DMS 273 (cell line): Measurements from ENCODE around the gene FOXO1.

ENCODE experiments used
- DNase-seq: peaks from one replicate; lab custom pipeline; 2025; ENCODE audit not compliant: unreplicated experiment; lab: John Stamatoyannopoulos, UW

The FOXO1 gene

DNA sequence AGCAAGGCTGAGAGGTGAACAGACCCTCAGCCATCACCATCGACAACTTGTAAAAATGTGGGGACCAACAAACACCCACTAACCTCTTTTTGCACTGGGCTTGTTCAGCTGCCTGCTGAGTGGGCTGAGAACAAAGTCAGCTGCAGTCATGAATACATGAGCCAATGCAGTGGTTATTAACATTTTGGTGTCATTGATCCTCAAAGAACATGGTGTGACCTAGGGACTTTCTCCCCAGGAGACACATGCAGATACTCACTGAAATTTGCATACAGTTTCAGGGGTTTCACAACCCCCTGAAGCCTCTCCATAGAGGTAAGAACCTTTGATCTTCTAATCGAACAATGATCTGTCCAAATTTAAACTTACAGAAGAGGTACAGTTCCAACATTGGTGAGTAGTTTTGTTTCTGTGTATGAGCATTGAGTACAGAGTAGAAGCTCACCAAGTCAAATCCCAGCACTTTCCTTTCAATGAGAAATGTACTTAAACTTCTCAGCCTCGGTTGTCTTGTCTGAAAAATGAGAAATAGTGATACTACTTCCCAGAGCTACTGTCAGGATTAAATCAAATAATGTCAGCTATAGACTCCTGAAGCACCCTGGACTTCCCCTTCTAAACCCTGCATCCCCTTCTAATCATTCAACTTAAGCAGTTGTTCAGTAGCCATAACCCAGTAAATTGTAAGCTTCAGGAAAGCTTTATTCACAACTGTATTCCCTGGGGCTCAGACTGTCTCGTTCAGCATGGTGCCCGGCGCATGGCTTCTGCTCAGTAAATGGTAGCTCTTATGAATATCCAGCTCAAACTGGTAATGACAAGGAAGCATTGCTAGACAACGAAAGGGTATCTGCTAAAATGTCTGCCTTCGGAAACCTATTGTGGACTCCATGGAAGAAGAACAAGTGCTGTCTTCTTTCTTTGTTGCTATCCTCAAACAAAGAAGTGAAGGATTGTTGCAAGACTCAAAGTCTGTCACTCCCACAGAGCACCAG is 148.7 kb downstream of the FOXO1 start:
- no peak for DNase-seq

DNA sequence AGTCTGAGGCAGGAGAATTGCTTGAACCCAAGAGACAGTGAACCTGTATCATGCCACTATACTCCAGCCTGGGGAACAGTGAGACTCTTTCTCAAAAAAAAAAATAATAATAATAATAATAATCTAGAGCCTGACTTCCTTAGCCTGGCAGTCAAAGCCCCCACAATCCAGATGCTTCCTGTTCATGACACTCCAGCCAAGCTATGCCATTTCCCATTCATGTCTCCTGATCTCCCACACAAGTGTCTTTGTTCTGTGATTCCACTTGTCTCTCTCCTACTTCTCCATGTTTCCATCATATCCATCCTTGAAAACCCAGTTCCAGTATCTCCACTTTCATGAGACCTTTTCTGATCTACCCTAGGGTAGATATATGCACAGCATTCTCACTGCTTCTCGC is 150.7 kb downstream of the FOXO1 start:
- no peak for DNase-seq

DNA sequence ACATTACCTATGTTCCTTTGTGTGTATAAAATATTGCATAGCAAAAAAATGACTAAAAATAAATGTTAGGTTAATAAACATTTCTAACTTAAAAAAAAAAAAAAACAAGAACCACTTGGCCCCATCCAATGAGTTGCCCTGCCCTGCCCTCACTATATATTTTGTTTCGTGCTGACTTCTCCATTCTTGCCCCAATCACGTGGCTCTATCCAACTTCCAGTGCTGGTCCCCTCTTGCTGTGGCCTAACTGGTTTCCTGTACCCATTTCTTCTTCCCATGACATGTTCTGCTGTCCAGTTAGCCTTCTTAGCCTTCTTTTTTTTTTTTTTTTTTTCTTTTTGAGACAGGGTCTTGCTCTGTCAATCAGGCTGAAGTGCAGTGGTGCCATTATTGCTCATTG is 151.6 kb downstream of the FOXO1 start:
- no peak for DNase-seq

DNA sequence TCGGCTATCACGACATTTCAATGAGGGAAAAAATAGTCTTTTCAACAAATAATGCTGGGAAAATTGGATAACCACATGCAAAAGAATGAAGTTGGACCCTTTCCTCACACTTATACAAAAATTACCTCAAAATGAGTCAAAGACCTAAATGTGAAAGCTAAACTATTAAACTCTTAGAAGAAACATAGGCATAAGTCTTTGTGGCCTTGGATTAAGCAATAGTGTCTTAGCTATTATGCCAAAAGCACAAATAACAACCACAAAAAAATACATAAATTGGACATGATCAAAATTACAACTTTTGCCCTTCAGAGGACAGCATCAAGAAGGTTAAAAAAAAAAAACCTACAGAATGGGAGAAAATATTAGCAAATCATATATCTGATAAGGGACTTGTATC is 156.6 kb downstream of the FOXO1 start:
- DNase-seq, result no peak

DNA sequence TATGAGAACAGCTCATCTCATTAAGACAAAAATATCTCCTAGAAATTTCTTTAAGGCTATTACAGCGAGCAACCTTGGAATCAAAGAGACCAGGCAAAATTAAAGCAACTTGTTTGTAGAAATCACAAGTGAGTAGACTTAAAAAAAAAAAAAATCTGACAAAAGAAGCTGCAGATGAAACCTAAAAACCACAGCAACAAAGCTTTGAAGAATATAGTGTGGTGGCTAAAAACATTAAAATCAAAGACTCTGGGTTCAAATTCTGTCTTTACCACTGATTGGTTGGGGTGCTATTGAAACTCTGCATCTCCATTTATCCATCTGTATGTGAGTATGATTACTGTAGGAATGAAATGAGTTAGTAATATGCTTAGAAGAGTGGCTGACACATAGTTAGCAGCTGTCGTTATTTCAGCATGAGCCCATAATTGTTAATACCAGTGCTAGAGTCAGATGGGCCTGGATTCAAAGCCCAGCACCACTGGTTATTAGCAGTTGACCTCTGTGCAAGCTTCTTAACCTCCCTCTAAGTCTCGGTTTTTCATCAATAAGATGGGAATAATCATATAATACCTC is 157.6 kb downstream of the FOXO1 start:
- no peak for DNase-seq

DNA sequence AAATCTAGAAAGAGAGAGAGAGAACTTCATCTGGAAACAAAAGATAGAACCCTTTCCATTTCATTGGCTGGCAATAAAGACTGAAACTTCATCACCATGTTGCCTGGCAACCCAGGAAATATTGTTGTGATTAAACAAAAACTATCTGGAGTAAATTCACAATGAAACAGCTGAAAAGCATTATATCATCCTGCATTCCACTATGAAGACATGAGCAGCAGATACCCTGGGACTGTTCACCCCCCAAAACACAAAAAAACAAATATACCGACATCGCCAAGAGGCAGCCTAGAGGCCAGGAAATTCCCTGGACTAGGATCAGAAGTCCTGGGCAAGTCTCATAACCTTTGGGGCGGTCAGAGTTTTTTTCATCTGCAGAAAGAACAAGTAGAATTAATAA is 158.3 kb downstream of the FOXO1 start:
- no peak for DNase-seq

DNA sequence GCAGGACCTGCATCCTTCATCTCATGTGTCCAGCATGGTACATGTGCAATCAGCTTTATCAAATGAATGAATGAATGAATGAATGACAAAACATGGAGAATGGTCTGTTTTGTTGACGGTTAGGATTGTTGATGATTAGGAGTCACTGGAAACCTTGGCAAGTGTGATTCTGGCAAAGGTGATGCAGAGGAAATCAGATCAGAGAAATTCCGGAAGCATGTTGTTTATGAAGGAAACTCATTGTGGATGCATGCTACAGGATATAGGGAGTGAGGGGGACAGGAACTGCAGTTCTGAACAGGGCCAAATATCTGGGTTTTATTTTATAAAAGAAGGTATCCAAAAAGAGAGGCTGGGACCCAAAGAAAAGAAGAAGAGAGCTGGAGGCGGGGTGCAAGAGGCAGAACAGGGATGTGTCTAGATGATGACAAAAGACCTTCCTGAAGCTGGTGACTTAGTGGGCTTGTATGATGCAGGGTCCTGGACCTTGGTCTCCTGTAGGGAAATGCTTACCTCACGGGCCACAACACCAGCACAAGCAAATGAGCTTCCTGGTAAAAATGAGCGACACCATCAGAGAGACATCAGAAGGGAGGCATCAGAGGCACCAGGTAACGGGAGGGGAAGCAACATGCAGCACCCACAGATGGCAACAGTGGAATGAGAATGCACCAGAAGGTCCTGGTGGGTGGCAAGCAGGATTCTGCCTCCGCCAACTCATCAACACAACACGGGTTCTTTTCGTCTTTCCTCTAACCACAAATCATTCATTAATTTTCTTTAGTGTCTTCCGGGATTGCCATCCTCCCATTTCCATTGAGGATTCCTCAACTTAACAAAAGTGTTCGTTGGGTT is 159.6 kb downstream of the FOXO1 start:
- no peak for DNase-seq
